NCI-H2171 (cell line): ENCODE data around the gene MACF1.

Source experiments
- DNase-seq: peaks from one replicate; lab custom pipeline; 2025; lab: John Stamatoyannopoulos, UW

Gene MACF1

GRCh38 chr1:39395357-39395831 is 190.9 kb downstream of the MACF1 start:
- DNase-seq, result no peak

- no peak for DNase-seq
Observed at GRCh38 chr1:39396671-39397070, 192.2 kb downstream of the MACF1 start.

GRCh38 chr1:39397487-39397886 is 193.0 kb downstream of the MACF1 start:
- DNase-seq, result no peak

- no peak for DNase-seq
Observed at GRCh38 chr1:39398278-39399021, 194.0 kb downstream of the MACF1 start.

GRCh38 chr1:39401106-39401505 is 196.6 kb downstream of the MACF1 start:
- DNase-seq, result no peak

- DNase-seq, result no peak
Observed at GRCh38 chr1:39404876-39405275, 200.4 kb downstream of the MACF1 start.

- DNase-seq, result no peak
Observed at GRCh38 chr1:39405358-39405757, 200.9 kb downstream of the MACF1 start.

- no peak for DNase-seq
Observed at GRCh38 chr1:39406533-39407450, 202.3 kb downstream of the MACF1 start.

- no peak for DNase-seq
Observed at GRCh38 chr1:39407510-39407895, 203.0 kb downstream of the MACF1 start.

GRCh38 chr1:39407896-39408640 is 203.6 kb downstream of the MACF1 start:
- DNase-seq, result no peak

GRCh38 chr1:39408641-39409054 is 204.2 kb downstream of the MACF1 start:
- peak; percentile 95 for DNase-seq

- peak; percentile 47 for DNase-seq
Observed at GRCh38 chr1:39409055-39409816, 204.7 kb downstream of the MACF1 start.

- DNase-seq, result peak; percentile 8
Observed at GRCh38 chr1:39410915-39411436, 206.5 kb downstream of the MACF1 start.

GRCh38 chr1:39411526-39412478 is 207.3 kb downstream of the MACF1 start:
- DNase-seq, result no peak

- DNase-seq, result no peak
Observed at GRCh38 chr1:39412892-39413291, 208.4 kb downstream of the MACF1 start.

- DNase-seq, result no peak
Observed at GRCh38 chr1:39413902-39414528, 209.5 kb downstream of the MACF1 start.

- DNase-seq, result no peak
Observed at GRCh38 chr1:39415553-39415952, 211.1 kb downstream of the MACF1 start.

- no peak for DNase-seq
Observed at GRCh38 chr1:39416609-39417008, 212.1 kb downstream of the MACF1 start.

GRCh38 chr1:39418236-39418635 is 213.7 kb downstream of the MACF1 start:
- no peak for DNase-seq

- no peak for DNase-seq
Observed at GRCh38 chr1:39420493-39420892, 216.0 kb downstream of the MACF1 start.
